GM18517 (cell line): ENCODE data around the gene CRTAC1.

Experiments
- ATAC-seq: cut with Tn5 transposase; IDR thresholded peaks from one replicate; pipeline ENCODE4 v1.9.1; 2021; ENCODE audit warnings: mild to moderate bottlenecking, moderate library complexity; ENCODE audit not compliant: unreplicated experiment

The CRTAC1 gene

GRCh38 chr10:98030093-98030821 lies at the start of gene CRTAC1:
Gene CRTAC1 (minus strand): TSS chr10:98030621. CDS start chr10:98030472, 149 bp downstream.
- no peak for ATAC-seq

DNA sequence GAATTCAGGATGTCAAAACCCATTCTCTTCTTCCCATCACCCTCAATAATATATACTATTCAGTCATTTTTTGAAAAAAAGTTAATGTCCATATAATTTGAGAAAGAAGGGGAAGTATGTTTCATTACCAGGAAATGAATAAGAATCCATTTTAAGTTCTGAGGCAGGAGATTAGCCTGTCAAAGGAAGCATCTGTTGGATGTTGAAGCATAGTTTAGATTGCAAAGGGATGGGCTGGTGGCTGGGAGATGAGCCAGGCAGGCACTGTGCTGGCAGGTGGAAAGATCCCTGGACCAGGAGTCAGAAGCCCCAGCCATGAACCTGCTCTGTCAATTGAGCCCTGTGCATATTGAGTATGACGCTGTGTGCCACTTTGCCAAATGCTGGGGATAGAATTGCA lies 48.4 kb upstream of the CRTAC1 start:
- ATAC-seq: no peak

DNA sequence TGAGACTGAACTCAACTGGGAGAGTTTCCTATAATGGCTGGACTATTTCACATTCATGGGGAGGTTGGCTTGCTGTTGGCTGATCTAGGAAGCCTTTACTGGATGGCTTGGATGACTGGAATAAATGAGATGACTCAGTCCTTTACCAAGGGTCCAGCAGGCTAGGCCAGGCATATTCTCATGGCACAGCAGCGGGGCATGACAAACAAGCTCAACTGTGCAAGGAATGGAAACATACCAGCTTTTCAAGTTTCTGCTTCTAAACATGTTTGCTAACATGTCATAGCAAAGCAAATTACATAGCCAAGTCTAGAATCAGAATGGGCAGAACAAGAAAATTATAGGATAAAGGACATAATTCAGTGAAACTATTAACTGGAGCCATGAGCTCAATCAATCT lies 46.8 kb upstream of the CRTAC1 start:
- ATAC-seq: no peak

DNA sequence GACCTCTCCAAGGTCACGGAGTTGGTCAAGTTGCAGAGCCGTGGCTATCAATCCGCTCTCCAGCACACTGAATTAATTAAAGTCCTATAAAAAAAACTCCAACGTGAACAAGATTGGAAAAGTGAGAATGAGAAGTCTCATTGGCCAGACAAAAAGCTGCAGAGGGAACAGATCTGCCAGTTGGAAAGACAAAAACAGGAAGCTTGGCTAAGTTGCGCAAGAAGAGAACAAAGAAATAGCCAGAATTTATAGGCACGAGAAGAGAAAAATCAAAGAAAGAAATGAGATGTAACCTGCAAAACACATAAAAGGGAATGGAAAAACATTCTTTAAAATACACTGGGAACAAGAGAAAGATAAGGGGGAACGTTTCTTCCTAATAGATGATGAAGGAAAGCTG lies 45.7 kb upstream of the CRTAC1 start:
- no peak for ATAC-seq

GRCh38 chr10:98074315-98074911 lies 44.0 kb upstream of the CRTAC1 start:
- no peak for ATAC-seq

GRCh38 chr10:98067165-98067564 lies 36.7 kb upstream of the CRTAC1 start:
- ATAC-seq: no peak

GRCh38 chr10:98063740-98064027 lies 33.3 kb upstream of the CRTAC1 start:
- ATAC-seq: no peak

GRCh38 chr10:98062424-98062823 lies 32.0 kb upstream of the CRTAC1 start:
- ATAC-seq: no peak

- no peak for ATAC-seq
Observed at GRCh38 chr10:98060079-98060478, 29.7 kb upstream of the CRTAC1 start.

- no peak for ATAC-seq
Observed at GRCh38 chr10:98058295-98058694, 27.9 kb upstream of the CRTAC1 start.

DNA sequence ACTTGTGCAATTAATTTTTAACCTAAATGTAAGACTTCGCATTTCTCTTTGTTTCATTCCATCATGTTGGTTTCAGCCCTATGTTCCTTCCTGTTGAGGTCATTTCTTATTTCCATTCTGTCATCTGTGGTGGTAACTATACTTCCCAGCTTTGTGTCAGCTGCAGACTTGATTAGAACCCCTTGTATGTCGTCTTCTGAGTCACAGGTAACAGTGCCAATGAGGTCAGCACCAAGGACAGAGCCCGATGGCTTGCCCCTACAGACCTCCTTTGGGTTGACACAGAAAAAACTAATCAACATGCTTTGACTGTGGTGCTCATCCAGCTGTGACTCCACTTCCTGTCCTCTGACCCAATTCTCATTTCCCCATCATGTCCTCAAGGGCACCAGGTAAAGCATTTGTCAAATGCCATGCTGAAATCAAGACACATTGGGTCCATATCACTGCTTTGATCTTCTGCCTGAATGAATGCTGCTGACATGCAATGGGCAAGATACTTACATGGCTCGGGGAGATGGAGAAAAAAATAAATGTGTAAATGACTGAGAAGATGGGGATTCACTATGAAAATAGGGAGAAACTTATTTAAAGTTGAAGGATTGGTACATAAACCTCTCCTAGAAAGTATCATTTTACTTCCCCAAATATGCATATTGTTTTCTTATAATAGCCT lies 25.6 kb upstream of the CRTAC1 start:
- no peak for ATAC-seq

- no peak for ATAC-seq
Observed at GRCh38 chr10:98047009-98047741, 16.8 kb upstream of the CRTAC1 start.

DNA sequence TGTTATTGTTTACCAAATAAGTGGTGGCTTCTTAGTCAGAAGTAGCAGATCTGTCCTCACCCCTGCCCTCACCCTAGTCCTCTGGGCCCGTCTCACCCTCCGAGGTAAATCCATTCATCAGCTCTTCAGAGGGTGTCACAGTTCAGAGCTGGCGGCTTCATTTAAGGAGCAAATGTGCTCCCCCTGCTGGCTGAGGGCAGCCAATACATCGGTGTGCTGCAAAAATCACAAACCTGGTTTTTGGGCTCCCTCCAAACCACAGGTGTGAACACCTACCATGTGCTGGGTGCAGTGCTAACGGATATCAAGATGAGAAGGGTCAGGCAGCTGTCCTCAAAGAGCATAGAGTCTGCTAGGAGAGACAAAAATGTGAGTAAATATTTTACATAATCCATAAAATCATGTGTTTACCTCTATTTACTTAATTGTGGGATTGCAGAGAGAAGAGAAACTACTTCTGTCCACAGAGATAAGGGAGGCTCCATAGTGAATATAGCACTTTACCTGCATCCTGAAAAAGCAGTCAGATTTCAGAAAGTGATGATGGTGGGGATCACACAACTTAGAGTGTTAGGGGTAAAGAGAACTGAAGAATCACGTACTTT lies 15.5 kb upstream of the CRTAC1 start:
- no peak for ATAC-seq

DNA sequence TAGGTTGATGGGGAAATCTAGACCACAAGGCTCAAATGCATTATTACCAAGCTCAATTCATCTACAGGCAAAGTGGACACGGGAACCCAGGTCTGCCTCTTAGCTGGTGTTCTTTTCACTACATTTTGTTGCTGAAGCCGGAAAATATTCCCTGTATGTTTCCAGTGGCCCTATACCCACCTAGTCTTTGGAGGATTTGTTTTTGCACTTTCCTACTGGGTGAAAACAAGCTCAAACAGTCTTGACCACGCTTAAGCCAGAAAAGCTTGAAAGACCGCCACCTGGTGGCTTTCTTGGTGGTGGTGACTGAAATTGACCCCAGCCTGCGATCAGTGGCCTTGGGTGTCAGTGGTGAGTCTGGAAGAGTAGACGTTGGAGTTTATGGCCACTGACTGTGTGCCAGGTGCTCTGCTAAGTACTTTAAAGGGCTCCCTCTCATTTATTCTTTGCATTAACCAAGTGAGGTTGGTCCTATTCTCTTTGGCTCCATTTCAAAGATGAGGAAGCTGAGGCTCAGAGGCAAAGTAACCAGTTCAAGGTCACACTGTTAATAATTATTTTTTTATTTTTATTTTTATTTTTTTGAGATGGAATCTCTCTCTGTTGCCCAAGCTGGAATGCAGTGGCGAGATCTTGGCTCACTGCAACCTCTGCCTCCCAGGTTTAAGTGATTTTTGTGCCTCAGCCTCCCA lies 11.1 kb upstream of the CRTAC1 start:
- no peak for ATAC-seq

GRCh38 chr10:98039690-98040381 lies 9.4 kb upstream of the CRTAC1 start:
- no peak for ATAC-seq

- ATAC-seq: no peak
Observed at GRCh38 chr10:98038288-98038687, 7.9 kb upstream of the CRTAC1 start.

- no peak for ATAC-seq
Observed at GRCh38 chr10:98035599-98035998, 5.2 kb upstream of the CRTAC1 start.

DNA sequence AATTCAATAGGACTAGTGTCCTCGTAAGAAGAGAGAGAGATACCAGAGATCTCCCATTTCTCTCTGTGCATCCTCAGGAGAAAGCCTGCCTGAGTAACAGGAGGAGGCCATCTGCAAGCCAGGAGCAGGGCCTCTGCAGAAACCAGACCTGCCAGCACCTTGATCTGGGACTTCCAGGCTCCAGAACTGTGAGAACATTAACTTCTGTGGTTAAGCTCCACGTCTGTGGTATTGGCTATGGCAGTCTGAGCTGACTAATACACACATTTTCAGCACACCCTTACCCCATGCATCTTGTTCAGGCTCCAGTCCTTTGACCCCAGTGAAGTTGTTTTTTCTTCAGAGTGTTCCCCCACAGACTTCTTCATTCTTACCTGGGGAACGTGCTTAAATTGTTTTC lies 3.1 kb upstream of the CRTAC1 start:
- no peak for ATAC-seq

GRCh38 chr10:98031440-98031839 lies 1.0 kb upstream of the CRTAC1 start:
- no peak for ATAC-seq

- ATAC-seq: no peak
Observed at GRCh38 chr10:98030991-98031431, 590 bp upstream of the CRTAC1 start.
